ENCODE data around the gene CORO6.

- TF ChIP-seq CTCF (IDR thresholded peaks at IDR 0.05 in 2 of 3, conservative IDR thresholded peaks at IDR 0.05 in 1 of 3; ENCODE audit: control insufficient read depth in 2 of 3, extremely low read depth in 1 of 3, insufficient read depth in 1 of 3, low read depth in 3 of 3, low read length in 3 of 3) (no peak), TARDBP (IDR thresholded peaks at IDR 0.05; ENCODE audit: borderline replicate concordance) (no peak), SUPT20H (IDR thresholded peaks at IDR 0.05; ENCODE audit: borderline replicate concordance, control insufficient read depth, low read depth, low read length) (no peak), KDM1A (IDR thresholded peaks at IDR 0.05; ENCODE audit: borderline replicate concordance) (no peak), YY1 (IDR thresholded peaks at IDR 0.05; ENCODE audit: low read depth, low read length) (no peak)
Observed at GRCh38 chr17:29661213-29661612, 38.5 kb upstream of the CORO6 start.
